Left ventricle myocardium inferior (tissue), 1 donor: ENCODE data around the gene MEIS2. TPM values are rescaled to one million over a fixed set of nuclear protein-coding genes. Genes with fewer than 3 reads are reported as not detected.
A peak's percentile ranks its signal among the peaks of the same experiment; 100 is the strongest.

Source experiments
- DNase-seq: peaks from one replicate; pipeline ENCODE4 v3.0.0-alpha.2; 2020
- H3K27ac ChIP-seq: fragments of 200-600 bp; replicated peaks from 2 replicates; pipeline ENCODE4 v1.8.0; 2021
- H3K27me3 ChIP-seq: fragments of 200-600 bp; 2 replicates; pipeline ENCODE4 v1.8.0; 2021; ENCODE audit warnings: low read depth
- H3K36me3 ChIP-seq: fragments of 200-600 bp; 2 replicates; pipeline ENCODE4 v1.8.0; 2021
- H3K4me1 ChIP-seq: fragments of 200-600 bp; 2 replicates; pipeline ENCODE4 v1.8.0; 2021
- H3K4me3 ChIP-seq: fragments of 200-600 bp; 2 replicates; pipeline ENCODE4 v1.8.0; 2021; ENCODE audit warnings: mild to moderate bottlenecking, moderate library complexity
- H3K9me3 ChIP-seq: fragments of 200-600 bp; replicated peaks from 2 replicates; pipeline ENCODE4 v1.8.0; 2021
- CTCF ChIP-seq: fragments of 200-600 bp; IDR thresholded peaks from 2 replicates; pipeline ENCODE4 v1.8.0; 2021; ENCODE audit warnings: antibody characterized with exemption, mild to moderate bottlenecking, borderline replicate concordance
- intact Hi-C: fragments of 100-400 bp; cut with micrococcal nuclease; formaldehyde crosslinking; loops from one replicate; pipeline ENCODE4 v1.11.0; 2022
- total RNA-seq: library from RNA; stranded (reverse); fragmentation: NEBNext Ultra II Directional; extraction: Animal tissue kit (Norgen Biotek cat#: 25700); gene quantifications from one replicate; pipeline ENCODE4 v1.2.1, GENCODE V29; 2021
- donor health status: DM: no; HTN: yes; CAD: no; lungs with severe emphysema.

MEIS2 gene
- total RNA-seq, 1 donor from 2014 or later: 36.0 TPM

GRCh38 chr15:36925049-36925448 lies 175.3 kb downstream of the MEIS2 start:
- no peak for DNase-seq
- Histone ChIP-seq H3K9me3 (no peaks in the 10 kb centered on the region), H3K27me3 (no peaks in the 10 kb centered on the region), H3K4me3 (no peak overlapping the region), H3K27ac (peak overlapping the region; percentile 54), H3K4me1 (peaks cover 44% of the 10 kb centered on the region), H3K36me3 (no peaks in the 10 kb centered on the region)
- intact Hi-C loops: no loop called here
- no peak for TF ChIP-seq CTCF

DNA sequence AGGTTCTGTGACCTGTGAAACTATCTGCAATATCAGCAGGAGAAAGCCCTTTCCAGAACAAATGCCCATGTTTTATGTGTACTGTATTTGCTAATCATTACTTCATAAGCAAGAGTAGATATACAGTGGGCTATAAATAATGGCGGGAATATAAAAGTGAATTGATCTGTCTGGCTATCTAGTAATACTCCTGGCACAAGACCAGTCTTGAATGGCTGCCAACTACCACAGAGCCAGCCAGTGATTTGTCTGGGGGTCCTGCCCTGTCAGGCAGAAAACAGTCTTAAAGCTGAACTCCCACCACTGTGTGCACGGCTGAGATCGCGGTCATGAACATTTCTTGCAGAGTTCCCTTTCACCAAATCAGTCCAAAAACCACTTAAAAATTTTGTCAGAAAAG lies 176.3 kb downstream of the MEIS2 start:
- TF ChIP-seq CTCF: no peak
- no peaks in the 10 kb centered on the region for H3K36me3 ChIP-seq
- intact Hi-C loops: no loop called here
- H3K27me3 ChIP-seq: no peaks in the 10 kb centered on the region
- peaks cover 44% of the 10 kb centered on the region for H3K4me1 ChIP-seq
- H3K27ac ChIP-seq: peak overlapping the region; percentile 26
- DNase-seq: no peak
- H3K4me3 ChIP-seq: no peak overlapping the region
- H3K9me3 ChIP-seq: no peaks in the 10 kb centered on the region

GRCh38 chr15:36921484-36922091 lies 178.8 kb downstream of the MEIS2 start:
- peak overlapping the region; percentile 45 for H3K4me3 ChIP-seq
- DNase-seq: no peak
- H3K27me3 ChIP-seq: no peaks in the 10 kb centered on the region
- intact Hi-C loops: no loop called here
- H3K36me3 ChIP-seq: no peaks in the 10 kb centered on the region
- no peaks in the 10 kb centered on the region for H3K9me3 ChIP-seq
- H3K27ac ChIP-seq: peak overlapping the region; percentile 71
- H3K4me1 ChIP-seq: peaks cover 39% of the 10 kb centered on the region
- TF ChIP-seq CTCF: no peak

DNA sequence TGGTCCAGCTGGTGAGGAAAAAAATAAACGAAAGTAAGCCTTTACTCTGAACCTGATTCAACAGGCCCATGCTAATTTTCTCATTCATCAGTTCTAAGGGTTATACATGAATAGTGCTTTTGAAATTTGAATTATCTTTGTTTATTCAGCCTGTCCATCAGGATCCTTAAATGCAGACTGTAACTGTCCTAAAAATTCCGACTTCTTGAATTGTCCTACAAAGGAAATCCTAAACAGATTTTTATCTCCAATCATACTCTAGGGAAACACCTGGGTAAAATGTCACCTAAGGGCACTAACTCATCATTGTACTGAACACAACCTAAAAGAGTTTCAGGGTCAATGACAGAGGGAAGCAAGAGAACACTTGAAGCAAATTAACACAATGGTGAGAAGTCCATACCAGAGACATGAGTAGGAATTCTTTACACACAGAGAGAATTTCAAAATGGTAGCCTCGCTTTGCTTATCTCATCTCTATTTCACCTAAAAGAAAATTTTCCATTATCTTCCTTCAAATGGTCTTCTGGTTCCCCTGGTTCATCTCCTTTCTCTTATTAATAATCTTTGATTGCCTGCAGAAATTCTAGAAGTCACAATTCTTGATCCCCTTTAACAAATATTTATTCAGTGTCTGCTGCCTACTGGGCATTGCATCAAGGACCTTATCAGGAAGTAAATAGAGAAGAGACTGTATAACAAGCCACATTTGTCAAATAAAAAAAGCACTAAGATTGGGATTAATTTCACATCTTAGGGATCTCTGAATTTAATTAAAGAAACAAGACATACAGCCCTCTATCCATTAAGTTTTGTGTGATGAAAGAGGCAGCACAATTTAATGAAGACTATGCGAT lies 182.7 kb downstream of the MEIS2 start:
- Histone ChIP-seq H3K9me3 (no peaks in the 10 kb centered on the region), H3K27me3 (no peaks in the 10 kb centered on the region), H3K27ac (no peak overlapping the region), H3K4me1 (peaks cover 51% of the 10 kb centered on the region), H3K36me3 (no peaks in the 10 kb centered on the region), H3K4me3 (no peak overlapping the region)
- DNase-seq: no peak
- intact Hi-C loops: no loop called here
- TF ChIP-seq CTCF: no peak

DNA sequence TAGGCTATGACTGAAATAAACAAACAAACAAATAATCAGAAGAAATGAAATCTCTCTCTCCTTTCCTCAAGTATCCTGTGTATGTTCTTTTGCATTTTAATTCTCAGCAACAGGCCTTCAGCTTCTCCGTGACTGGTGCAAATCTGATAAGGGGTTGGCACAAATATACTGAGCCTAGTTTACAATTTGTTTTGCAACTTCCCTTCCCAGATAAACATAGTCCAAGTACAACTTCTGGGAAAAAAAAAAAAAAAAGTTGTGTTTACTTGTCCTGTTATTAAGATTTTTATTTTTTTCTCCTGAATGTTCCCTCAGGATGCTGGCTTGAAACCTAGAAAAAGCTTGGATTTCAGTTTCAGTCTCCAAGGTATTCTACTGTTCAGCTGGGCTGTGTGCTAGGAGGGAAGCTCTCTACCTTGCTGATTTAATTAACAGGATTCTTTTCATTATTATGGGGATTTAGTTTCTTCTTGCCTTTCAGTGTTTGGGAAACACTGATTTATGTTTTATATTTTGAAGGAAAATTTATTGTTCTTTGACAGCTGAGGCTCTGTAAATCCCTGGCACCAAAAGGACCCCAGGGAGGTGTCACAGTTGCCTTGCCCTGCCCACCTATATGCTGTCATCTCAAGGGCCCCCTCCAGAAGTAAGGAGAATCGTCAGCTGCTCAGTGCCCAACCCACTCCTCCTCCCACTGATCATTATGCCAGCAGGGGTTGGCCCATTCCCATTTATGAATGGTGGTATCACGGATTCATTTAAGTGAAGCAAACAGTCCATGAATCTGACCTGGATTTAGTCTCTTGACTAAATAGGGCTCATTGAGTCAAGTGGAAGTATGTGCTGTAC lies 185.2 kb downstream of the MEIS2 start:
- no peak for TF ChIP-seq CTCF
- intact Hi-C loops: no loop called here

More for the DNA sequence above, 185.2 kb downstream of the MEIS2 start:
- Histone ChIP-seq H3K36me3 (no peaks in the 10 kb centered on the region), H3K9me3 (no peaks in the 10 kb centered on the region), H3K4me3 (peak overlapping the region; percentile 20), H3K4me1 (peaks cover 48% of the 10 kb centered on the region), H3K27ac (peak overlapping the region; percentile 83), H3K27me3 (no peaks in the 10 kb centered on the region)
- DNase-seq: no peak
